Right lobe of liver (tissue), 6 donors: Measurements from ENCODE around the gene PTEN. TPM values are rescaled to one million over a fixed set of nuclear protein-coding genes. Genes with fewer than 3 reads are reported as not detected.
A peak's percentile ranks its signal among the peaks of the same experiment; 100 is the strongest.
"Not testable (repeated sequence)": the region's sequence is repeated elsewhere in the genome, so short reads cannot be mapped to it uniquely, and the experiment has no call there.

ENCODE experiments used
- ATAC-seq, 4 donors: fragments of 200-7000 bp; cut with Tn5 transposase; one replicate each; pipeline ENCODE4 v1.9.1; 2020; ENCODE audit warnings: mild to moderate bottlenecking in 4 of 4, moderate library complexity in 4 of 4
- DNase-seq, 3 donors: peaks; one replicate each; pipeline ENCODE4 v3.0.0-alpha.2; 2020
- H3K27ac ChIP-seq, 3 donors: fragments of 200-600 bp; one replicate each; pipeline ENCODE4 v1.8.0; 2022
- H3K27me3 ChIP-seq, 2 donors: fragments of 200-600 bp; one replicate each; pipeline ENCODE4 v1.8.0; 2022
- H3K36me3 ChIP-seq, 4 donors: fragments of 200-600 bp; sonication (generic) in 1 of 4; one replicate each; pipeline versions ENCODE4 v1.5.1 to v1.8.0; 2017 to 2022; ENCODE audit warnings: control low read depth in 1 of 4
- H3K4me1 ChIP-seq, 4 donors: fragments of 200-600 bp; sonication (generic) in 1 of 4; one replicate each; pipeline versions ENCODE4 v1.5.1 to v1.8.0; 2017 to 2022; ENCODE audit warnings: control low read depth in 1 of 4
- H3K4me3 ChIP-seq, 3 donors: fragments of 200-600 bp; one replicate each; pipeline ENCODE4 v1.8.0; 2022
- H3K9me3 ChIP-seq, 4 donors: fragments of 200-600 bp; sonication (generic) in 1 of 4; one replicate each; pipeline versions ENCODE4 v1.5.1 to v1.8.0; 2017 to 2022; ENCODE audit warnings: control low read depth in 1 of 4
- POLR2A ChIP-seq: fragments of 450-650 bp; IDR thresholded peaks from one replicate; pipeline ENCODE4 v1.6.1; 2017; ENCODE audit warnings: antibody characterized with exemption, mild to moderate bottlenecking
- WGBS: methylation state at CpG from one replicate; pipeline ENCODE4 v1.1.6; 2018; ENCODE audit warnings: low coverage, low lambda C conversion rate; ENCODE audit not compliant: insufficient coverage; ENCODE audit errors: missing lambda C conversion rate; 5-methylcytosine and 5-hydroxymethylcytosine counted together
- intact Hi-C, 2 donors: fragments of 100-400 bp; cut with DNase I; formaldehyde crosslinking; loops; one replicate each; pipeline versions ENCODE4 v1.11.2 to v1.14.1; 2022
- total RNA-seq, 6 experiments: library from RNA; depleted of rRNA in 2 of 6; stranded (reverse); fragments of >200 nt in 2 of 6; fragmentation: NEBNext Ultra II Directional in 3 of 6; extraction: Animal tissue kit (Norgen Biotek cat#: 25700) in 3 of 6; gene quantifications; one replicate each; pipeline versions ENCODE4 v1.1.0 to v1.2.4, GENCODE V29; 2016 to 2023
- TF ChIP-seq, protein P1 (sequence below), 4 donors: fragments of 200-600 bp in 3 of 4; fragments of 450-650 bp in 1 of 4; IDR thresholded peaks; one replicate each; pipeline versions ENCODE4 v1.5.1 to v1.8.0; 2016 to 2022; ENCODE audit warnings: antibody characterized with exemption in 4 of 4, mild to moderate bottlenecking in 2 of 4
- donor health status: DM: no; HTN: yes; CAD: no.
- donor health status: DM: no; HTN: no; CAD: no.
- donor health status: DM: no; HTN: no; CAD: no.
- donor health status: DM: no; HTN: yes; CAD: no.
- donor health status: DM: no; HTN: yes; CAD: no.

Gene PTEN
- total RNA-seq, 6 experiments from 2014 or later = 37.5 to 73.7 (median 50.4) TPM

- Histone ChIP-seq H3K27ac (peak overlapping the region; percentile 93 to 98 (median 97)), H3K4me3 (peak overlapping the region in 2 of 3 donors; percentile 69 to 70), H3K4me1 (peaks cover 0 to 11% (median 5%) of the 10 kb centered on the region in 4 donors), H3K9me3 (no peaks in the 10 kb centered on the region), H3K36me3 (no peaks in the 10 kb centered on the region), H3K27me3 (no peaks in the 10 kb centered on the region)
- 42% methylated on average over 4 of the region's 4 CpGs for WGBS
- intact Hi-C loops = loop anchor here in 1 of 2 donors (10.0 kb wide), 1 partner anchor 254 kb away; no protein-coding TSS in a partner anchor
- DNase-seq (no peak), ATAC-seq (no peak)
- no peak for TF ChIP-seq POLR2A
- TF ChIP-seq, protein P1, sequence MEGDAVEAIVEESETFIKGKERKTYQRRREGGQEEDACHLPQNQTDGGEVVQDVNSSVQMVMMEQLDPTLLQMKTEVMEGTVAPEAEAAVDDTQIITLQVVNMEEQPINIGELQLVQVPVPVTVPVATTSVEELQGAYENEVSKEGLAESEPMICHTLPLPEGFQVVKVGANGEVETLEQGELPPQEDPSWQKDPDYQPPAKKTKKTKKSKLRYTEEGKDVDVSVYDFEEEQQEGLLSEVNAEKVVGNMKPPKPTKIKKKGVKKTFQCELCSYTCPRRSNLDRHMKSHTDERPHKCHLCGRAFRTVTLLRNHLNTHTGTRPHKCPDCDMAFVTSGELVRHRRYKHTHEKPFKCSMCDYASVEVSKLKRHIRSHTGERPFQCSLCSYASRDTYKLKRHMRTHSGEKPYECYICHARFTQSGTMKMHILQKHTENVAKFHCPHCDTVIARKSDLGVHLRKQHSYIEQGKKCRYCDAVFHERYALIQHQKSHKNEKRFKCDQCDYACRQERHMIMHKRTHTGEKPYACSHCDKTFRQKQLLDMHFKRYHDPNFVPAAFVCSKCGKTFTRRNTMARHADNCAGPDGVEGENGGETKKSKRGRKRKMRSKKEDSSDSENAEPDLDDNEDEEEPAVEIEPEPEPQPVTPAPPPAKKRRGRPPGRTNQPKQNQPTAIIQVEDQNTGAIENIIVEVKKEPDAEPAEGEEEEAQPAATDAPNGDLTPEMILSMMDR (IDR thresholded peaks at IDR 0.05) = no peak
Measured at GRCh38 chr10:87860816-87861403, 2.5 kb upstream of the PTEN start.

GRCh38 chr10:87861566-87861952, 1.9 kb upstream of the PTEN start:
- 0% methylated on average over 11 of the region's 16 CpGs for WGBS
- TF ChIP-seq, protein P1 (IDR thresholded peaks at IDR 0.05) = peak in 2 of 4 donors; percentile 17 to 27
- peak; percentile 25 for TF ChIP-seq POLR2A
- peaks cover 0 to 11% (median 5%) of the 10 kb centered on the region in 4 donors for H3K4me1 ChIP-seq
- no peaks in the 10 kb centered on the region for H3K9me3 ChIP-seq
- peak overlapping the region; percentile 93 to 98 (median 97) for H3K27ac ChIP-seq
- H3K27me3 ChIP-seq = no peaks in the 10 kb centered on the region
- no peaks in the 10 kb centered on the region for H3K36me3 ChIP-seq
- H3K4me3 ChIP-seq = peak overlapping the region; percentile 69 to 86 (median 70)
- intact Hi-C loops = loop anchor here in 1 of 2 donors (10.0 kb wide), 1 partner anchor 253 kb away; no protein-coding TSS in a partner anchor
- ATAC-seq (peak; percentile 58 to 73 (median 68)), DNase-seq (peak; percentile 92 to 96 (median 95))

- WGBS = 0% methylated on average over 8 of the region's 57 CpGs
- peak; percentile 71 to 85 (median 80) for ATAC-seq
- DNase-seq = peak; percentile 97 to 98 (median 97)
- Histone ChIP-seq H3K4me1 (peaks cover 0 to 11% (median 5%) of the 10 kb centered on the region in 4 donors), H3K9me3 (no peaks in the 10 kb centered on the region), H3K27me3 (no peaks in the 10 kb centered on the region), H3K36me3 (no peaks in the 10 kb centered on the region), H3K4me3 (peak overlapping the region; percentile 69 to 86 (median 70)), H3K27ac (peak overlapping the region; percentile 93 to 98 (median 97))
- intact Hi-C loops = loop anchor here in 1 of 2 donors (10.0 kb wide), 1 partner anchor 253 kb away; no protein-coding TSS in a partner anchor
- TF ChIP-seq POLR2A = peak; percentile 56
- TF ChIP-seq, protein P1 (IDR thresholded peaks at IDR 0.05) = no peak
Measured at GRCh38 chr10:87861953-87862678, 1.3 kb upstream of the PTEN start.

DNA sequence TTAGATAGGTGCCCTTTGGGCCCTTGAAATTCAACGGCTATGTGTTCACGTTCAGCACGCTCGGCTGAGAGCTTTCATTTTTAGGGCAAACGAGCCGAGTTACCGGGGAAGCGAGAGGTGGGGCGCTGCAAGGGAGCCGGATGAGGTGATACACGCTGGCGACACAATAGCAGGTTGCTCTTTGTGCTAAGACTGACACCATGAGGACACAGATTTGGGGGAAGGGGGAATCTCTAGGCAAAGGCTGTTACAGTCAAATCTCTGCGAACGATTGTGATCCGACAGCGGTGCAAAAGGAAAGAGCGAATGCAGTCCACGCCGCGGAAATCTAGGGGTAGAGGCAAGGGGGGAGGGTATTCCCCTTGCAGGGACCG, 759 bp upstream of the PTEN start:
- Histone ChIP-seq H3K4me3 (peak overlapping the region; percentile 69 to 86 (median 70)), H3K36me3 (no peaks in the 10 kb centered on the region), H3K9me3 (no peaks in the 10 kb centered on the region), H3K27ac (peak overlapping the region; percentile 93 to 98 (median 97)), H3K27me3 (no peaks in the 10 kb centered on the region), H3K4me1 (peaks cover 0 to 11% (median 5%) of the 10 kb centered on the region in 4 donors)
- 0% methylated on average over 18 of the region's 21 CpGs for WGBS
- TF ChIP-seq, protein P1 (IDR thresholded peaks at IDR 0.05) = no peak
- no peak for TF ChIP-seq POLR2A
- DNase-seq = no peak
- intact Hi-C loops = loop anchor here in 1 of 2 donors (10.0 kb wide), 1 partner anchor 252 kb away; no protein-coding TSS in a partner anchor
- peak; percentile 1 to 13 (median 10) for ATAC-seq

DNA sequence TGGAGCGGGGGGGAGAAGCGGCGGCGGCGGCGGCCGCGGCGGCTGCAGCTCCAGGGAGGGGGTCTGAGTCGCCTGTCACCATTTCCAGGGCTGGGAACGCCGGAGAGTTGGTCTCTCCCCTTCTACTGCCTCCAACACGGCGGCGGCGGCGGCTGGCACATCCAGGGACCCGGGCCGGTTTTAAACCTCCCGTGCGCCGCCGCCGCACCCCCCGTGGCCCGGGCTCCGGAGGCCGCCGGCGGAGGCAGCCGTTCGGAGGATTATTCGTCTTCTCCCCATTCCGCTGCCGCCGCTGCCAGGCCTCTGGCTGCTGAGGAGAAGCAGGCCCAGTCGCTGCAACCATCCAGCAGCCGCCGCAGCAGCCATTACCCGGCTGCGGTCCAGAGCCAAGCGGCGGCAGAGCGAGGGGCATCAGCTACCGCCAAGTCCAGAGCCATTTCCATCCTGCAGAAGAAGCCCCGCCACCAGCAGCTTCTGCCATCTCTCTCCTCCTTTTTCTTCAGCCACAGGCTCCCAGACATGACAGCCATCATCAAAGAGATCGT, 598 bp downstream of the PTEN start:
- peak overlapping the region; percentile 93 to 98 (median 97) for H3K27ac ChIP-seq
- intact Hi-C loops = loop anchor here in 1 of 2 donors (10.0 kb wide), 1 partner anchor 251 kb away; no protein-coding TSS in a partner anchor
- WGBS = 1% methylated on average over 6 of the region's 47 CpGs
- peaks cover 0 to 19% (median 8%) of the 10 kb centered on the region in 4 donors for H3K4me1 ChIP-seq
- peak overlapping the region; percentile 69 to 86 (median 70) for H3K4me3 ChIP-seq
- H3K9me3 ChIP-seq, H3K27me3 ChIP-seq, H3K36me3 ChIP-seq, ATAC-seq: not testable (repeated sequence)
- peak in 2 of 3 donors; percentile 51 to 63 for DNase-seq
